Tibial nerve (tissue), 4 donors: ENCODE results near the gene AK8.

Source experiments
- CTCF ChIP-seq, 5 experiments: fragments of 200-600 bp in 3 of 5; fragments of 450-650 bp in 2 of 5; sonication (generic) in 3 of 5; IDR thresholded peaks; one replicate each; pipeline ENCODE4 v1.5.1; 2016 to 2019; ENCODE audit warnings: antibody characterized with exemption in 5 of 5, mild to moderate bottlenecking in 3 of 5, moderate library complexity in 2 of 5
- EP300 ChIP-seq, 2 donors: sonication (generic); formaldehyde crosslinking; IDR thresholded peaks; one replicate each; pipeline ENCODE4 v1.6.1; 2017; ENCODE audit warnings: antibody characterized with exemption in 2 of 2, mild to moderate bottlenecking in 1 of 2
- POLR2A ChIP-seq, 2 donors: fragments of 450-650 bp; IDR thresholded peaks; one replicate each; pipeline ENCODE4 v1.6.1; 2017; ENCODE audit warnings: antibody characterized with exemption in 2 of 2, mild to moderate bottlenecking in 2 of 2, moderate library complexity in 2 of 2

- peak in 4 of 5 experiments; percentile 30 to 56 (median 42) for TF ChIP-seq CTCF (IDR thresholded peaks at IDR 0.05)
- no peak for TF ChIP-seq POLR2A (IDR thresholded peaks at IDR 0.05)
- no peak for TF ChIP-seq EP300 (IDR thresholded peaks at IDR 0.05)
Measured at GRCh38 chr9:132768932-132769905, 108.9 kb downstream of the AK8 start.
